Adrenal gland (tissue), 12 donors: Measurements from ENCODE around the gene KLF11. TPM values are rescaled to one million over a fixed set of nuclear protein-coding genes. Genes with fewer than 3 reads are reported as not detected.
"Not testable (repeated sequence)": the region's sequence is repeated elsewhere in the genome, so short reads cannot be mapped to it uniquely, and the experiment has no call there.

Experiments used
- DNase-seq, 7 donors: peaks; one replicate each; pipeline ENCODE4 v3.0.0-alpha.2; 2019 to 2020
- H3K27ac ChIP-seq, 5 donors: fragments of 200-600 bp; sonication (generic) in 4 of 5; 1 replicate in 3 of 5; 2 replicates in 2 of 5; pipeline versions ENCODE4 v1.5.1 to v1.8.0; 2016 to 2020; ENCODE audit warnings: mild to moderate bottlenecking in 1 of 5
- H3K27me3 ChIP-seq: fragments of 200-600 bp; 2 replicates; pipeline ENCODE4 v1.8.0; 2021
- H3K36me3 ChIP-seq, 2 donors: fragments of 200-600 bp; replicated peaks in 1 of 2; 1 replicate in 1 of 2; 2 replicates in 1 of 2; pipeline versions ENCODE4 v1.5.1 to v1.8.0; 2018 to 2022
- H3K4me1 ChIP-seq, 2 donors: fragments of 200-600 bp; replicated peaks in 1 of 2; 1 replicate in 1 of 2; 2 replicates in 1 of 2; pipeline versions ENCODE4 v1.5.1 to v1.8.0; 2018 to 2021
- H3K4me3 ChIP-seq, 4 donors: fragments of 200-600 bp; sonication (generic) in 3 of 4; one replicate each; pipeline ENCODE4 v1.5.1; 2016 to 2018
- H3K9me3 ChIP-seq, 3 donors: fragments of 200-600 bp; sonication (generic) in 1 of 3; replicated peaks in 1 of 3; 1 replicate in 2 of 3; 2 replicates in 1 of 3; pipeline versions ENCODE4 v1.5.1 to v1.8.0; 2016 to 2021
- POLR2A ChIP-seq, 2 donors: fragments of 450-650 bp; IDR thresholded peaks; one replicate each; pipeline ENCODE4 v1.6.1; 2017; ENCODE audit warnings: antibody characterized with exemption in 2 of 2, mild to moderate bottlenecking in 2 of 2, moderate library complexity in 1 of 2
- WGBS, 4 donors: extraction: QIAGEN DNeasy Blood & Tissue Kit in 2 of 4; methylation state at CpG; one replicate each; pipeline versions ENCODE4 v1.1.5 to v1.1.7; 2013 to 2017; 5-methylcytosine and 5-hydroxymethylcytosine counted together
- intact Hi-C, 2 donors: fragments of 100-400 bp; cut with DNase I; formaldehyde crosslinking; loops; one replicate each; pipeline versions ENCODE4 v1.14.1 to v1.15.0; 2022 to 2023
- polyA plus RNA-seq, 3 donors: library from polyadenylated mRNA; stranded (reverse); fragments of 200-250 nt in 2 of 3; fragments of 350-450 nt in 1 of 3; fragmentation: Illumina TruSeq in 1 of 3; extraction: RNeasy Lipid Tissue Mini Kit (QIAGEN cat#74804) in 1 of 3; gene quantifications; one replicate each; pipeline ENCODE4 v1.2.3, GENCODE V29; 2013 to 2014
- total RNA-seq, 9 donors: library from RNA; depleted of rRNA in 4 of 9; stranded (reverse); fragments of >200 nt in 4 of 9; fragments of 120-200 nt in 1 of 9; fragmentation: NEBNext Ultra II Directional in 1 of 9; extraction: Animal tissue kit (Norgen Biotek cat#: 25700) in 1 of 9; gene quantifications; one replicate each; pipeline versions ENCODE4 v1.1.0 to v1.2.4, GENCODE V29; 2013 to 2023
- TF ChIP-seq, protein P1 (sequence below), 6 experiments: fragments of 450-650 bp in 4 of 6; fragments of 200-600 bp in 2 of 6; sonication (generic) in 1 of 6; IDR thresholded peaks; 1 replicate in 5 of 6; 2 replicates in 1 of 6; pipeline versions ENCODE4 v1.5.1 to v1.8.0; 2016 to 2021; ENCODE audit warnings: antibody characterized with exemption in 6 of 6, mild to moderate bottlenecking in 2 of 6, moderate library complexity in 1 of 6
- donor health status: healthy with polysubstance abuse.
- donor health status: Bipolar disorder and iron deficiency.
- donor health status: DM: yes; HTN: yes; CAD: no.
- donor health status: DM: no; HTN: no; CAD: no.
- donor health status: DM: no; HTN: no; CAD: no.
- donor health status: DM: yes; HTN: yes; CAD: no.

The KLF11 gene
- total and polyA plus RNA-seq, 12 donors: 6.8 to 75.7 (median 26.1) TPM

DNA sequence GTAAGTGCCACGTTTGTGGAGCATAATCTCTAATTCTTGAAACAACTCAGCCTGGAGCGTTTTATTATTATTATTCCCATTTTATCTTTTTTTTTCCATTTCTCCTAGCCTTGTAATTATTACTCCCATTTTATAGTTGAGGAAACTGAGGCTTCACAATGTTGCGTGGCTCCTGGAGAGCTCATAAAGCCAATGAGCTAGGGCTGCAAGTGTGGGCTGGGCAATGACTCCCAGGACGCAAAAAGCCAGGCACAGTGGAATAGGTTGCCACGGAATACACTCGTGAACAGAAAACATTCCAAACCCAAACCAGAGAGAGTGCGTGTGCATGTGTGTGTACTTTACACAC is 13.5 kb upstream of the KLF11 start:
- WGBS, 4 donors: 75 to 84% (median 78%) methylated on average over 7 of the region's 7 CpGs
- Histone ChIP-seq H3K27ac (peak overlapping the region in 2 of 5 donors; percentile 32 to 65), H3K9me3 (no peaks in the 10 kb centered on the region), H3K4me3 (no peak overlapping the region), H3K27me3 (no peaks in the 10 kb centered on the region), H3K4me1 (peaks cover 7 to 9% of the 10 kb centered on the region in 2 donors), H3K36me3 (no peaks in the 10 kb centered on the region)
- no peak for TF ChIP-seq POLR2A (IDR thresholded peaks at IDR 0.05)
- TF ChIP-seq, protein P1, sequence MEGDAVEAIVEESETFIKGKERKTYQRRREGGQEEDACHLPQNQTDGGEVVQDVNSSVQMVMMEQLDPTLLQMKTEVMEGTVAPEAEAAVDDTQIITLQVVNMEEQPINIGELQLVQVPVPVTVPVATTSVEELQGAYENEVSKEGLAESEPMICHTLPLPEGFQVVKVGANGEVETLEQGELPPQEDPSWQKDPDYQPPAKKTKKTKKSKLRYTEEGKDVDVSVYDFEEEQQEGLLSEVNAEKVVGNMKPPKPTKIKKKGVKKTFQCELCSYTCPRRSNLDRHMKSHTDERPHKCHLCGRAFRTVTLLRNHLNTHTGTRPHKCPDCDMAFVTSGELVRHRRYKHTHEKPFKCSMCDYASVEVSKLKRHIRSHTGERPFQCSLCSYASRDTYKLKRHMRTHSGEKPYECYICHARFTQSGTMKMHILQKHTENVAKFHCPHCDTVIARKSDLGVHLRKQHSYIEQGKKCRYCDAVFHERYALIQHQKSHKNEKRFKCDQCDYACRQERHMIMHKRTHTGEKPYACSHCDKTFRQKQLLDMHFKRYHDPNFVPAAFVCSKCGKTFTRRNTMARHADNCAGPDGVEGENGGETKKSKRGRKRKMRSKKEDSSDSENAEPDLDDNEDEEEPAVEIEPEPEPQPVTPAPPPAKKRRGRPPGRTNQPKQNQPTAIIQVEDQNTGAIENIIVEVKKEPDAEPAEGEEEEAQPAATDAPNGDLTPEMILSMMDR (IDR thresholded peaks at IDR 0.05): no peak
- DNase-seq: no peak
- intact Hi-C loops: loop anchor here in 1 of 2 donors (5.0 kb wide), 1 partner anchor 43 kb away; no protein-coding TSS in a partner anchor

DNA sequence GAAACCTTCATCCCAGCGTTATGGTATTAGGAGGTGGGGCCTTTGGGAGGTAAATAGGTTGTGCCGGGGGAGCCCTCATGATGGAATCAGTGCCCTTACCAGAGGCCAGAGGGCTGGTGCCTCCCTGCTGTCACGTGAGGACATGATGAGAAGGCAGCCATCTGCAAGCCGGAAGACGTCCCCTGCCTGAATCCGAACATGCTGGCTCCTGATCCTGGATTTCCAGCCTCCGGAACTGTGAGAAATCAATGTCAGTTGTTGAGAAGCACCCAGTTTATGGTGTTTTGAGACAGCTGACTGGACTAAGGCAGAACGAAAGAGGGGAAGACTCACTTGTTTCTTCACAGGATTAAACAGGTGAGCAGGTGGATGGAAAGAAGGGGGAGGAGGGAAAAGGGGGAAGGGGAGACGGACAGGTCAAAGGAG is 13.0 kb upstream of the KLF11 start:
- 66 to 75% (median 70%) methylated on average over 9 of the region's 9 CpGs for WGBS, 4 donors
- no peak overlapping the region for H3K27ac ChIP-seq
- H3K4me3 ChIP-seq: no peak overlapping the region
- no peaks in the 10 kb centered on the region for H3K9me3 ChIP-seq
- intact Hi-C loops: loop anchor here in 1 of 2 donors (5.0 kb wide), 1 partner anchor 43 kb away; no protein-coding TSS in a partner anchor
- no peaks in the 10 kb centered on the region for H3K27me3 ChIP-seq
- TF ChIP-seq POLR2A (IDR thresholded peaks at IDR 0.05): no peak
- TF ChIP-seq, protein P1 (IDR thresholded peaks at IDR 0.05): no peak
- peaks cover 12 to 13% of the 10 kb centered on the region in 2 donors for H3K4me1 ChIP-seq
- no peak for DNase-seq
- no peaks in the 10 kb centered on the region for H3K36me3 ChIP-seq

DNA sequence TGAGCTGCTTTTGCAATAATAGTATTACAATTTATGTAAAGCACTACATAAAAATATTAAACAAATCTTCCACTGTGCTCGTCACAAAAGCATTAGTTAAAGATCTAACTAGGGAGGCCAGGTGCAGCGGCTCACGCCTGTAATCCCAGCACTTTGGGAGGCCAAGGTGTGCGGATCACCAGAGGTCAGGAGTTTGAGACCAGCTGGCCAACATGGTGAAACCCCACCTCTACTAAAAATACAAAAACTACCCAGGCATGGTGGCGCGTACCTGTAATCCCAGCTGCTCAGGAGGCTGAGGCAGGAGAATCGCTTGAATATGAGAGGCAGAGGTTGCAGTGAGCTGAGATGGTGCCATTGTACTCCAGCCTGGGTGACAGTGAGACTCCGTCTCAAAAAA is 12.6 kb upstream of the KLF11 start:
- not testable (repeated sequence) for H3K9me3 ChIP-seq, H3K36me3 ChIP-seq, DNase-seq, H3K4me3 ChIP-seq, H3K27me3 ChIP-seq, H3K27ac ChIP-seq
- 90 to 97% (median 95%) methylated on average over 8 of the region's 8 CpGs for WGBS, 4 donors
- intact Hi-C loops: loop anchor here in 1 of 2 donors (5.0 kb wide), 1 partner anchor 43 kb away; no protein-coding TSS in a partner anchor
- H3K4me1 ChIP-seq: peaks cover 17 to 18% of the 10 kb centered on the region in 2 donors

DNA sequence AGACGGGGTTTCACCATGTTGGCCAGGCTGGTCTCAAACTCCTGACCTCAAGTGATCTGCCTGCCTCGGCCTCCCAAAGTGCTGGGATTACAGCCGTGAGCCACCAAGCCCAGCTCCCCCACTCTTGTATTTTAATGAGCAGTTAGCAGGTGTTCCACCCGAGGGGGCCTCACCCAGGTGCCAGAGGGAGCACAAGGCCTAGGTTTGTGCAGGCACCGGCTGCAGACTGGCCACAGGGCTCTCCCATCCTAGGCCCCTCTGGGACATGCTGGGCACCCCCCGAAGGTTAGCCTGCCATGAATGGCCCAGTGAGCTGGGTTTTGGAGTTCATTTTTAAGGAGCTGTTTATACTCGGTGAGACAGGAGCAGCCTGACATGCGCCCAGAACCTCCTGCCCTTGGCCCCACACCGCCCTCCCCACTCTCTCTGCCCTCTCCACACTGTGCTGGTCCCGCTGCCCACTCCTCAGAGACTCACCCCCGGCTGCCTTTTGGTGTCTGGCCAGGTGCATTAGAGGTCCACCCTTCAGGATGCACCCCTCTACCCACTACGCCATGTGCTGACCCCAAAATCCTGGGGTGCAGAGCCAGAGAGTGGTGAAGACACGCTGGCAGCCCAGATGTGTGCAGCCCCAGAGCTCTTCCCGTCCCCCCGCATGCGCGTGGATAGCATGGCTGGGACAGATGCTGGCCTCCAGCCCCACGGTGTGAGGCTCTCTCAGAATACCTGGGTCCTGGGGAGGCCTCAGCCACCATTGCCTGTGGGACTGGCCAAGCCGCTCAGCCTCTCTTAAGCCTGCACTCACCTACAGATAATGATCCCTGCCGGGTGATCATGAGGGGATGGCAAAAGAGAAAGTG is 11.2 kb upstream of the KLF11 start:
- H3K27ac ChIP-seq: no peak overlapping the region
- no peaks in the 10 kb centered on the region for H3K36me3 ChIP-seq
- H3K4me3 ChIP-seq: no peak overlapping the region
- DNase-seq: no peak
- intact Hi-C loops: loop anchor here in 1 of 2 donors (5.0 kb wide), 1 partner anchor 45 kb away; no protein-coding TSS in a partner anchor
- TF ChIP-seq, protein P1 (IDR thresholded peaks at IDR 0.05): no peak
- no peak for TF ChIP-seq POLR2A (IDR thresholded peaks at IDR 0.05)
- WGBS, 4 donors: 91 to 92% (median 91%) methylated on average over 13 to 20 of the region's 20 CpGs
- peaks cover 30 to 31% of the 10 kb centered on the region in 2 donors for H3K4me1 ChIP-seq
- no peaks in the 10 kb centered on the region for H3K9me3 ChIP-seq
- no peaks in the 10 kb centered on the region for H3K27me3 ChIP-seq
